HFF-Myc (cell line): Measurements from ENCODE around the gene EXOC2.
"Not testable (repeated sequence)": the region's sequence is repeated elsewhere in the genome, so short reads cannot be mapped to it uniquely, and the experiment has no call there.

Source experiments
- DNase-seq: peaks from one replicate; pipeline ENCODE4 v3.0.0-alpha.2; 2011; ENCODE audit warnings: low read depth; ENCODE audit errors: extremely low read depth
- H3K4me3 ChIP-seq: replicated peaks from 2 replicates; pipeline ENCODE4 v1.5.1; 2011; ENCODE audit warnings: low read depth, mild to moderate bottlenecking, control low read depth, low read length
- TF ChIP-seq, protein P1 (sequence below): IDR thresholded peaks from 2 replicates; pipeline ENCODE4 v1.5.1; 2012; ENCODE audit warnings: mild to moderate bottlenecking, low read depth, low read length, control low read depth; ENCODE audit errors: missing control alignments

Gene EXOC2

DNA sequence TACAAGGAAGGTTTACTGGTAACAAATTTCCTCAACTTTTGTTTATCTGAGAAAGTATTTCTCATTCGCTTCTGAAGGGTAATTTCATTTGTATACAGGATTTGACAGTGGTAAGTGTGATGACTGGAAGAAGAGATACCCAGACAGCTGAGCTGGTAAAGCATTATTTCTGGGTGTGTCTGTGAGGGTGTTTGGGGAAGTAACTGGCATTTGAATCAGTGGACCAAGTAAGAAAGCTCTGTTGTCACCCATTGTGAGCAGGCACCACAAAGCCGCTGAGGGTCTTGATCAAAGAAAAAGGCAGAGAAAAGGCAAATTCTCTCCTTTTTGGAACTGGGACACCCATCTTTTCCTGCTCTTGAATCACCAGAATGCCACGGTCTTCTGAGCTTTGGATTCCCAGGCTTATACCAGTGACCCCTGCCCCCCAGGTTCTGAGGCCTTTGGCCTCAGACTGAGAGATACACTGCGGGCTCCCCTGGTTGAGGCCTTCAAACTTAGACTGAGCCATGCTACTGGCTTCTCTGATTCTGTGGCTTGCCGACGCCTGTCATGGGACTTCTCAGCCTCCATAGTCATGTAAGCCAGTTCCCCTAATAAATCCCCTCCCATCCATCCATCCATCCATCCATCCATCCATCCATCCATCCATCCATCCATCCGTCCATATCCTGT is 25.5 kb downstream of the EXOC2 start:
- no peak for DNase-seq
- no peak overlapping the region for H3K4me3 ChIP-seq
- TF ChIP-seq, protein P1, sequence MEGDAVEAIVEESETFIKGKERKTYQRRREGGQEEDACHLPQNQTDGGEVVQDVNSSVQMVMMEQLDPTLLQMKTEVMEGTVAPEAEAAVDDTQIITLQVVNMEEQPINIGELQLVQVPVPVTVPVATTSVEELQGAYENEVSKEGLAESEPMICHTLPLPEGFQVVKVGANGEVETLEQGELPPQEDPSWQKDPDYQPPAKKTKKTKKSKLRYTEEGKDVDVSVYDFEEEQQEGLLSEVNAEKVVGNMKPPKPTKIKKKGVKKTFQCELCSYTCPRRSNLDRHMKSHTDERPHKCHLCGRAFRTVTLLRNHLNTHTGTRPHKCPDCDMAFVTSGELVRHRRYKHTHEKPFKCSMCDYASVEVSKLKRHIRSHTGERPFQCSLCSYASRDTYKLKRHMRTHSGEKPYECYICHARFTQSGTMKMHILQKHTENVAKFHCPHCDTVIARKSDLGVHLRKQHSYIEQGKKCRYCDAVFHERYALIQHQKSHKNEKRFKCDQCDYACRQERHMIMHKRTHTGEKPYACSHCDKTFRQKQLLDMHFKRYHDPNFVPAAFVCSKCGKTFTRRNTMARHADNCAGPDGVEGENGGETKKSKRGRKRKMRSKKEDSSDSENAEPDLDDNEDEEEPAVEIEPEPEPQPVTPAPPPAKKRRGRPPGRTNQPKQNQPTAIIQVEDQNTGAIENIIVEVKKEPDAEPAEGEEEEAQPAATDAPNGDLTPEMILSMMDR: no peak

DNA sequence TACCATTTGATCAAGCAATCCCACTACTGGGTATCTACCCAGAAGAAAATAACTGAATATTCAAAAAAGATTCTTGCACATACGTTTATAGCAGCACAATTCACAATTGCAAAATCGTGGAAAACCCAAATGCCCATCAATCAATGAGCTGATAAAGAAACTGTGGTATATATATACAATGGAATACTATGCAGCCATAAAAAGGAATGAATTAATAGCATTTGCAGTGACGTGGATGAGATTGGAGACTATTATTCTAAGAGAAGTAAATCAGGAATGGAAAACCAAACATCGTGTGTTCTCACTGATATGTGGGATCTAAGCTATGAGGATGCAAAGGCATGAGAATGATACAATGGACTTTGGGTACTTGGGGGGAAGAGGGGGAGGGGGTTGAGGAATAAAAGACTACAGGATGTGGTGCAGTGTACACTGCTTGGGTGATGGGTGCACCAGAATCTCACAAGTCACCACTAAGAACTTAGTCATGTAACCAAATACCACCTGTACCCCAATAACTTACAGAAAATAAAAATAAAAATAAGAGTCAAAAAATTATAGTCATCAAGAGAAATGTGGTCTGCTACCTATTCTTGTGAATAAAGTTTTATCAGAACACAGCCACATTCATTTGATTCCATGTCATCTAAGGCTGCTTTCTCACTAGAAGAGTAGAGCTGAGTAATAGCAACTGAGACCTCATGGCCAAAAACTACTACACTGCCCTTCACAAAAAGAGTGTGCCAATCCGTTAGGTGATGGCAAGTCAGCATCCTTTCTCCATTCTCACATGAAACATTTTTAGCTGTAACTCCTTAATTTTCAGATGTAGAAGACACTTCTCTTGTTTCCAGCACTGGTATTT is 27.3 kb downstream of the EXOC2 start:
- no peak for DNase-seq
- TF ChIP-seq, protein P1: no peak
- H3K4me3 ChIP-seq: no peak overlapping the region

DNA sequence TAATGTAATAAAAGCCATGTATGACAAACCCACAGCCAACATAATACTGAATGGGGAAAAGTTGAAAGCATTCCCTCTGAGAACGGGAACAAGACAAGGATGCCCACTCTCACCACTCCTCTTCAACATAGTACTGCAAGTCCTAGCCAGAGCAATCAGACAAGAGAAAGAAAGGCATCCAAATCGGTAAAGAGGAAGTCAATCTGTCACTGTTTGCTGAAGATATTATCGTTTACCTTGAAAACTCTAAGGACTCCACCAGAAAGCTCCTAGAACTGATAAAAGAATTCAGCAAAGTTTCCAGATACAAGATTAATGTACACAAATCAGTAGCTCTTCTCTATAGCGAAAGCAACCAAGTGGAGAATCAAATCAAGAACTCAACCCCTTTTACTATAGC is 29.2 kb downstream of the EXOC2 start:
- not testable (repeated sequence) for H3K4me3 ChIP-seq, DNase-seq

DNA sequence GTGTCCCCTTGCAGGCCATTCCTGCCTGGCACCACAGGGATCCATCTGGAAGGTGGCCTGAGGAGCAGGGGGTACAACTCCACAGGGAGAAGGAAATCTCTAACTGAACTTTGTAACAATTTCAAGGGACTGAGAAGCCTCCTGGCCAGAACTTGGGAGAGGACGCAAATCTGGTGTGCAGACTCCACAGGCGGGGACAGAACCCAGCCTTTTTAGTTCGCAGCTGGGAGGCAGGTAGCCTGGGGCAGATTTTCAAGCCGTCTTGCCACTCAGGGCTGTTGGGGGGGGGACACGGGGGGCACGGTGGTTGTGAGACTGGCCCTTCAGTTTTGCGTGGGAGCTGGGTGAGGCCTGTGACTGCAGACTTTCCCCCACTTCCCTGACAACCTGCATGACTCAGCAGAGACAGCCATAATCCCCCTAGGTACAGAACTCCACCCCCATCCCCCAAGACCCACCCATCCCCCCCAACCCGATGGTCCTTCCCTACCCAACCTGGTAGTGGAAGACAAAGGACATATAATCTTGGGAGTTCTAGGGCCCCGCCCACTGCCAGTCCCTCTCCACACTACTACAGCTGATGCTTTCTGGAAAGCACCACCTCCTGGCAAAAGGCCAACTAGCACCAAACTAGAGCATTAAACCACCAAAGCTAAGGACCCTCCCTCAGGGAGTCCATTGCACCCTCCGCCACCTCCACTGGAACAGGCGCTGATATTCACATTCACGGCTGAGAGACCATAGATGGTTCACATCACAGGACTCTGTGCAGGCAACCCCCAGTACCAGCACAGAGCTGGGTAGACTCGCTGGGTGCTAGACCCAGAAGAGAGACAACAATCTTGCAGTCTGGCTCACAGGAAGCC is 33.0 kb downstream of the EXOC2 start:
- TF ChIP-seq, protein P1: no peak
- no peak overlapping the region for H3K4me3 ChIP-seq
- no peak for DNase-seq

DNA sequence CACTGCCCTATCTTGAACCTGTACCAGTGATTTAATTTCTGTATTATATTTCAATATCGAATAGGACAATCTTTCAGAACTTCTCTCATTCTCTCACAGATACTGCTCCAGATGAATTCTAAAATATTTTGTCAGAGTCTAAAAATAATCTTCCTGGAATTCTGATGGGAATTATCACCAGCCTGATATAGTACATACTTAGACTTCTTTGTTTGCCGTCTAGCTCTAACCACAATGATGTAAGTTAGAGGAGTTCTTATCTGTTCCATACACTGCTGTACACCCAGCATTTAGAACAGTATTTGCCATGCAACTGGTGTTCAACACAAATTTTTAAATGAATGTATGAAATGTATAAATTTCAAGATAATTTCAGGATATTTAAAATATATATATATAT is 34.7 kb downstream of the EXOC2 start:
- DNase-seq: no peak
- TF ChIP-seq, protein P1: no peak
- H3K4me3 ChIP-seq: no peak overlapping the region

DNA sequence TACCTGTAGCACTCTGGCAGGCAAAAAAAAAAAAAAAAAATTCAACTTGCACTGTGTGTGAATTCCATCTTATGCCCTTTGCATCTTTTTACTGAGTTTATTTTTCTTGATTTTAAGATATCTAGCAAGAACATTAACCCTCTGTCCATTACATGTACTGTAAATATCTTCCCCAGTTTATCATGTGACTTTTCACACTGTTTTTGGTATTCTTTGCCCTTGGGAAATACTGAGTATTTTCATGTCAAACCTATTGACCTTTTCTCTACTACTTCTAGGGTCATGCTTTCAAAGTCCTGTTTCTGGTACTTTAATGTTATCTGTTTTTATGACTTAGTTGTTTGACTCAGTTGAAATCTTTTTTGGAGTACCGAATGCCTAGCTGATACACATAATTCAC is 35.2 kb downstream of the EXOC2 start:
- no peak for DNase-seq
- no peak overlapping the region for H3K4me3 ChIP-seq
- TF ChIP-seq, protein P1: no peak
